GM10266 (cell line): ENCODE measurements around the gene SORCS2.

Experiments used
- DNase-seq: peaks from one replicate; pipeline ENCODE4 v3.0.0; 2012; ENCODE audit errors: extremely low spot score
- TF ChIP-seq, protein P1 (sequence below): IDR thresholded peaks from 2 replicates; pipeline ENCODE4 v1.5.1; 2012; ENCODE audit warnings: mild to moderate bottlenecking, low read depth; ENCODE audit not compliant: control insufficient read depth, insufficient read depth; ENCODE audit errors: missing control alignments

Gene SORCS2

DNA sequence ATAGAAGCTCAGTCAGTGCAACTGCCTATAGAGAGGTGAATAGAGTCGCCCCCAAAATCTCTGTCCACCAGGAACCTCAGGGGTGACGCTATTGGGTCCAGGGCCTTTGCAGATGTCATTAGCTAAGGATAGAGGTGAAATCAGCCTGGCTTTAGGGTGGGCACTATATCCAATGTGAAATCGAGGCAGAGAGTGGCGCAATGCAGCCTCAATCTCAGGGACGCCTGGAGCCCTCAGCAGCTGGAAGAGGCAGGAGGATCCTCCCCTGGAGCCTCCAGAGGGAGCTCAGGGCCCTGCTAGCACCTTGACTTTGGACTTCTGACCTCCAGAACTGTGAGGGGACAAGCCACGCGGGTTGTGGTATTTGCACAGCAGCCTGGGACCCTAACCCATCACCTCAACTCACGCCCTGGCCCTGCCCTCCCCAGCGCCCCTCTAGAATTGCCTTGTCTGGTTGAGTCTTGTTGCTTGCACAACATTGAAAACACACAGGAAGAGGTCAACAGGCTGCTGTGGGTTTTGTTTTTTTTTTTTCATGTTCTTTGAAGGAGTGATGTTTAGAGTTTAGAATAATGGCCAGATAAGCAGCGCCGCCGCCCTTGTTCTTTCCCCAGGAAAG, 331.8 kb downstream of the SORCS2 start:
- TF ChIP-seq, protein P1, sequence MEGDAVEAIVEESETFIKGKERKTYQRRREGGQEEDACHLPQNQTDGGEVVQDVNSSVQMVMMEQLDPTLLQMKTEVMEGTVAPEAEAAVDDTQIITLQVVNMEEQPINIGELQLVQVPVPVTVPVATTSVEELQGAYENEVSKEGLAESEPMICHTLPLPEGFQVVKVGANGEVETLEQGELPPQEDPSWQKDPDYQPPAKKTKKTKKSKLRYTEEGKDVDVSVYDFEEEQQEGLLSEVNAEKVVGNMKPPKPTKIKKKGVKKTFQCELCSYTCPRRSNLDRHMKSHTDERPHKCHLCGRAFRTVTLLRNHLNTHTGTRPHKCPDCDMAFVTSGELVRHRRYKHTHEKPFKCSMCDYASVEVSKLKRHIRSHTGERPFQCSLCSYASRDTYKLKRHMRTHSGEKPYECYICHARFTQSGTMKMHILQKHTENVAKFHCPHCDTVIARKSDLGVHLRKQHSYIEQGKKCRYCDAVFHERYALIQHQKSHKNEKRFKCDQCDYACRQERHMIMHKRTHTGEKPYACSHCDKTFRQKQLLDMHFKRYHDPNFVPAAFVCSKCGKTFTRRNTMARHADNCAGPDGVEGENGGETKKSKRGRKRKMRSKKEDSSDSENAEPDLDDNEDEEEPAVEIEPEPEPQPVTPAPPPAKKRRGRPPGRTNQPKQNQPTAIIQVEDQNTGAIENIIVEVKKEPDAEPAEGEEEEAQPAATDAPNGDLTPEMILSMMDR, result no peak

DNA sequence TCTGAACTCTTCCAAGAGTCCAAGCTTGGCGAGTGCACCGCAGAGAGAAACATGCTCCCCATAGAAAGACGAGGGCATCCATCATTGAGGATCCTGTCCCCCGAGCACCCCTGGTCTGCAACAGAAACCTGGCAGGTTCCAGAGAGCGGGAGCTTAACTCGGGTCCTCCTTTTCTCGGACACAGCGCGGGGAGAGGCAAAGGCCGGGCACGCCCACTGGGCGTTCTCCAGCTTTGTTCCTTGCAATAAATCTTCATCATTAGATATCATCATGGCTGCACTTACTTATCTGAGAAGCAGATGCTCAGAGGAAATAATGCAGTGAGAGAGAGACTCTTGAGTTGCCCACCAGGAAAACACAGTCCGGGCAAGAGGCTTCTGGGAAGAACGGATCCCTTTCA, 332.5 kb downstream of the SORCS2 start:
- DNase-seq, result no peak
- TF ChIP-seq, protein P1, result no peak

More for the DNA sequence above, 331.8 kb downstream of the SORCS2 start:
- no peak for DNase-seq

DNA sequence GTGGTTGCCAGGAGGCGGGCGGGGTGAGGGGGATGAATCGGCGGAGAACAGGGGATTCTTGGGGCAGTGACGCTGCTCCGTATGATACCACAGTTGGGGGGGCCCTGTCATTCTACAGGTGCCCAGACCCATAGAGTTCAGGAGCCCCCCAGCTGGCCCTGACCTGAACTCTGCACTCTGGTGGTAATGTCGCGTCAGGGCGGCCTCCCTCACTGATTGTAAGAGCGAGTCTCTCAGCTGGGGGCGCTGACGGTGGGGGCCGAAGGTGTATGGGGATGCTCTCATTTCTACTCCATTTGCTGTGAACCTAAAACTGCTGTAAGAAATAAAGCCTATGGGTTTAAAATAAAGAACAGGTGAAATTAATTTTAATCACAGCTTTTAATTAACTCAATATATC, 334.2 kb downstream of the SORCS2 start:
- DNase-seq, result no peak
- TF ChIP-seq, protein P1, result no peak

- no peak for DNase-seq
- TF ChIP-seq, protein P1, result no peak
These were observed 334.7 kb downstream of the SORCS2 start for GRCh38 chr4:7526929-7527535.

DNA sequence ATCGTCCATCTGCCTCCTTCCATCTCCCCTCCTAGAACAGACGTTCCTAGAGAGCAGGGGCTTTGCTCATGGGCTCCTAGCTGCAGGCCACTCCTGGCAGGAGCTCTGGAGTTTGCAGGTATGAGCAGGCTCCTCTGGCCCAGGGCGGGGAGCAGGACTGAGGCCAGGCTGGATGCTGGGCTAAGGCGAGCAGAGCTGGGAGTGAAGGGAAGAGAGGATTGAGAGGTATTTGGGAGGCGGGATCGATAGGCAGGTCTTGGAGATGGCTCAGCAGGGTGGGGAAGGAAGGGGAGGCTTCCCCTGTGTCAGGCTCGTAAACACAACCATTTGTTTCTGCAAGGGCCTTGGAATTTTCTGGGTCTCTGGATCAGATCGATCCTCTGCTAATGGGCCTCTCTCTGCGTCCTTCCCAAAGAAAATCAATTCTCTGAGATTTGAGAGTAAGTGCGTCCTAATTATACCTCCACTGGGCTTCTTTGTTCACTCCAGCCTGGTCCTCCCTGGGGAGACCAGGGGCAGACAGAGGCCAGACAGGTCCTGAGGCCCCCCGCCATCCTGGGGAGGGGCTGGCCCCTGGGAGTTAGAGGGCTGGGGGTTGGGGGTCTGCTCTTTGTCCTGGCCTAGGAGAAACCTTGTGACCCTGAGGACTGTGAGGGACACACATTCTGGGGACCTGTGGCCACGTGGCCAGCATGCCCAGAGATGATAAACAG, 337.2 kb downstream of the SORCS2 start:
- DNase-seq, result no peak
- TF ChIP-seq, protein P1, result no peak

DNA sequence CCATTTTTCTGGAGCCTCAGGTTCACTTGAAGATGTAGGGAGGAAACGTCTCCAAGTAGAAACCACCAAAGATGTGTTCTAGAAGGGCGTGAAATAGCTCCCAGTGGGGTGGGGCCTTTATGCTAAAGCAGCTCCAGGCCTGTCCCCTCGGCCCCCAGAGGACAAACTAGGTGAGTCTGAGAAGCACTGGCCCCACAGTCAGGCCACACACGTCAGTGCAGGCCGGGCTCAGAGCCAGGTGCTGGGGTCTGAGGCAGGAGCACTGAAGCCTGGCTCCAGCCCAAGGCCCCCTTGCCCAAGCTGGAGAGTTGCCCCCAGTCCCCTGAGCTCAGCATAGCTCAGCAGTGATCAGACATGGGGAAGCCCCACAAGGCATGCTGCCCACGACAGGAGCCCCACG, 337.7 kb downstream of the SORCS2 start:
- TF ChIP-seq, protein P1, result no peak
- no peak for DNase-seq
